GM23338 (cell line): ENCODE data around the gene CRYBG3. TPM values are rescaled to one million over a fixed set of nuclear protein-coding genes. Genes with fewer than 3 reads are reported as not detected.

ENCODE experiments used
- ATAC-seq: fragments of 200-7000 bp; cut with Tn5 transposase; 3 replicates; pipeline ENCODE4 v1.9.1; 2020
- DNase-seq: peaks from one replicate; pipeline ENCODE4 v3.0.0-alpha.2; 2015; ENCODE audit warnings: low spot score
- H2AFZ ChIP-seq: fragments of 200-600 bp; sonication (generic); 2 replicates; pipeline ENCODE4 v1.8.0; 2016; ENCODE audit warnings: antibody characterized with exemption, mild to moderate bottlenecking, moderate library complexity
- H3F3A ChIP-seq: fragments of 200-600 bp; sonication (generic); replicated peaks from 2 replicates; pipeline ENCODE4 v1.8.0; 2017; ENCODE audit warnings: antibody characterized with exemption, mixed run types, low read depth
- H3K27ac ChIP-seq: fragments of 200-600 bp; sonication (generic); 2 replicates; pipeline ENCODE4 v1.6.1; 2016; ENCODE audit warnings: low read depth
- H3K27me3 ChIP-seq: fragments of 200-600 bp; sonication (generic); 2 replicates; pipeline ENCODE4 v1.8.0; 2016; ENCODE audit warnings: mild to moderate bottlenecking, mixed run types, moderate library complexity; ENCODE audit not compliant: insufficient read depth
- H3K36me3 ChIP-seq: fragments of 200-600 bp; sonication (generic); 2 replicates; pipeline ENCODE4 v1.8.0; 2016; ENCODE audit warnings: mild to moderate bottlenecking; ENCODE audit not compliant: insufficient read depth
- H3K4me1 ChIP-seq: fragments of 200-600 bp; sonication (generic); 2 replicates; pipeline ENCODE4 v1.8.0; 2016; ENCODE audit warnings: mild to moderate bottlenecking, moderate library complexity; ENCODE audit not compliant: insufficient read depth
- H3K4me2 ChIP-seq: fragments of 200-600 bp; sonication (generic); 2 replicates; pipeline ENCODE4 v1.7.1; 2017; ENCODE audit warnings: mixed run types
- H3K4me3 ChIP-seq: fragments of 200-600 bp; sonication (generic); 2 replicates; pipeline ENCODE4 v1.6.1; 2016; ENCODE audit warnings: mixed run types
- H3K79me2 ChIP-seq: fragments of 200-600 bp; sonication (generic); replicated peaks from 2 replicates; pipeline ENCODE4 v1.8.0; 2017; ENCODE audit warnings: mild to moderate bottlenecking; ENCODE audit not compliant: insufficient read depth
- H3K9me2 ChIP-seq: fragments of 200-600 bp; sonication (generic); 2 replicates; pipeline ENCODE4 v1.8.0; 2017; ENCODE audit not compliant: insufficient read depth
- H4K20me1 ChIP-seq: fragments of 200-600 bp; sonication (generic); replicated peaks from 2 replicates; pipeline ENCODE4 v1.8.0; 2017; ENCODE audit warnings: mild to moderate bottlenecking; ENCODE audit not compliant: insufficient read depth
- H3K27ac Mint-ChIP-seq: 2 replicates; pipeline ENCODE4 v1.8.0; 2020; ENCODE audit warnings: inconsistent platforms, mild to moderate bottlenecking, moderate library complexity, mixed read lengths
- H3K27me3 Mint-ChIP-seq: 3 replicates; pipeline ENCODE4 v1.8.0; 2022; ENCODE audit warnings: low read depth, mild to moderate bottlenecking, moderate library complexity, mixed read lengths, inconsistent platforms; ENCODE audit not compliant: insufficient read depth, poor library complexity
- H3K36me3 Mint-ChIP-seq: 3 replicates; pipeline ENCODE4 v1.8.0; 2021; ENCODE audit warnings: low read depth, mild to moderate bottlenecking, inconsistent platforms, moderate library complexity, mixed read lengths
- H3K4me1 Mint-ChIP-seq: 3 replicates; pipeline ENCODE4 v1.8.0; 2020; ENCODE audit warnings: mild to moderate bottlenecking, inconsistent platforms, mixed read lengths
- H3K4me3 Mint-ChIP-seq: 3 replicates; pipeline ENCODE4 v1.8.0; 2021; ENCODE audit warnings: moderate library complexity, mild to moderate bottlenecking, inconsistent platforms, mixed read lengths
- H3K9me3 Mint-ChIP-seq: 3 replicates; pipeline ENCODE4 v1.8.0; 2020; ENCODE audit warnings: moderate library complexity, mild to moderate bottlenecking, inconsistent platforms, mixed read lengths
- CREB1 ChIP-seq: fragments of 250-450 bp; sonication (Bioruptor Pico); IDR thresholded peaks from 2 replicates; pipeline ENCODE4 v1.5.0; 2020; ENCODE audit warnings: low read depth, mild to moderate bottlenecking, moderate library complexity
- NANOG ChIP-seq: IDR thresholded peaks from 2 replicates; pipeline ENCODE4 v1.6.1; 2016; ENCODE audit warnings: antibody characterized with exemption, borderline replicate concordance
- STAT1 ChIP-seq: IDR thresholded peaks from one replicate; pipeline ENCODE4 v1.6.1; 2016; ENCODE audit warnings: antibody characterized with exemption; ENCODE audit not compliant: unreplicated experiment
- polyA plus RNA-seq: library from polyadenylated mRNA; unstranded; fragments of >200 nt; fragmentation: Nextera tagmentation; extraction: Ambion mirVana; gene quantifications from 2 replicates; pipeline ENCODE4 v1.2.1, GENCODE V29; 2016
- total RNA-seq: library from RNA; depleted of rRNA; stranded (reverse); fragments of >200 nt; shearing (Covaris generic); gene quantifications from 2 replicates; pipeline ENCODE4 v1.2.3, GENCODE V29; 2014
- TF ChIP-seq, protein P1 (sequence below), 2 experiments: fragments of 200-600 bp in 1 of 2; sonication (generic) in 1 of 2; conservative IDR thresholded peaks; 2 replicates each; pipeline versions ENCODE4 v1.5.1 to v1.6.1; 2016 to 2017; ENCODE audit warnings: antibody characterized with exemption in 2 of 2, low read depth in 2 of 2, mild to moderate bottlenecking in 2 of 2, moderate library complexity in 1 of 2
- TF ChIP-seq, protein P2 (sequence below): fragments of 250-450 bp; sonication (Bioruptor Pico); IDR thresholded peaks from 2 replicates; pipeline ENCODE4 v1.5.0; 2020; ENCODE audit warnings: mild to moderate bottlenecking, moderate library complexity

The CRYBG3 gene
- total and polyA plus RNA-seq, 2 experiments from 2014 or later = 2.3 to 8.9 TPM

- no peaks in the 10 kb centered on the region for H3K36me3 Mint-ChIP-seq
- H3K4me1 ChIP-seq = peaks cover 6% of the 10 kb centered on the region
- H2AFZ ChIP-seq = peak overlapping the region; percentile 29; the same call in 1 of the 2 replicates
- peak; percentile 40 for DNase-seq
- TF ChIP-seq, protein P1, sequence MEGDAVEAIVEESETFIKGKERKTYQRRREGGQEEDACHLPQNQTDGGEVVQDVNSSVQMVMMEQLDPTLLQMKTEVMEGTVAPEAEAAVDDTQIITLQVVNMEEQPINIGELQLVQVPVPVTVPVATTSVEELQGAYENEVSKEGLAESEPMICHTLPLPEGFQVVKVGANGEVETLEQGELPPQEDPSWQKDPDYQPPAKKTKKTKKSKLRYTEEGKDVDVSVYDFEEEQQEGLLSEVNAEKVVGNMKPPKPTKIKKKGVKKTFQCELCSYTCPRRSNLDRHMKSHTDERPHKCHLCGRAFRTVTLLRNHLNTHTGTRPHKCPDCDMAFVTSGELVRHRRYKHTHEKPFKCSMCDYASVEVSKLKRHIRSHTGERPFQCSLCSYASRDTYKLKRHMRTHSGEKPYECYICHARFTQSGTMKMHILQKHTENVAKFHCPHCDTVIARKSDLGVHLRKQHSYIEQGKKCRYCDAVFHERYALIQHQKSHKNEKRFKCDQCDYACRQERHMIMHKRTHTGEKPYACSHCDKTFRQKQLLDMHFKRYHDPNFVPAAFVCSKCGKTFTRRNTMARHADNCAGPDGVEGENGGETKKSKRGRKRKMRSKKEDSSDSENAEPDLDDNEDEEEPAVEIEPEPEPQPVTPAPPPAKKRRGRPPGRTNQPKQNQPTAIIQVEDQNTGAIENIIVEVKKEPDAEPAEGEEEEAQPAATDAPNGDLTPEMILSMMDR (conservative IDR thresholded peaks at IDR 0.05; ENCODE audit: low read depth in 2 of 2) = peak in 1 of 2 experiments; percentile 27; a peak in 1 of 4 replicates
- TF ChIP-seq, protein P2, sequence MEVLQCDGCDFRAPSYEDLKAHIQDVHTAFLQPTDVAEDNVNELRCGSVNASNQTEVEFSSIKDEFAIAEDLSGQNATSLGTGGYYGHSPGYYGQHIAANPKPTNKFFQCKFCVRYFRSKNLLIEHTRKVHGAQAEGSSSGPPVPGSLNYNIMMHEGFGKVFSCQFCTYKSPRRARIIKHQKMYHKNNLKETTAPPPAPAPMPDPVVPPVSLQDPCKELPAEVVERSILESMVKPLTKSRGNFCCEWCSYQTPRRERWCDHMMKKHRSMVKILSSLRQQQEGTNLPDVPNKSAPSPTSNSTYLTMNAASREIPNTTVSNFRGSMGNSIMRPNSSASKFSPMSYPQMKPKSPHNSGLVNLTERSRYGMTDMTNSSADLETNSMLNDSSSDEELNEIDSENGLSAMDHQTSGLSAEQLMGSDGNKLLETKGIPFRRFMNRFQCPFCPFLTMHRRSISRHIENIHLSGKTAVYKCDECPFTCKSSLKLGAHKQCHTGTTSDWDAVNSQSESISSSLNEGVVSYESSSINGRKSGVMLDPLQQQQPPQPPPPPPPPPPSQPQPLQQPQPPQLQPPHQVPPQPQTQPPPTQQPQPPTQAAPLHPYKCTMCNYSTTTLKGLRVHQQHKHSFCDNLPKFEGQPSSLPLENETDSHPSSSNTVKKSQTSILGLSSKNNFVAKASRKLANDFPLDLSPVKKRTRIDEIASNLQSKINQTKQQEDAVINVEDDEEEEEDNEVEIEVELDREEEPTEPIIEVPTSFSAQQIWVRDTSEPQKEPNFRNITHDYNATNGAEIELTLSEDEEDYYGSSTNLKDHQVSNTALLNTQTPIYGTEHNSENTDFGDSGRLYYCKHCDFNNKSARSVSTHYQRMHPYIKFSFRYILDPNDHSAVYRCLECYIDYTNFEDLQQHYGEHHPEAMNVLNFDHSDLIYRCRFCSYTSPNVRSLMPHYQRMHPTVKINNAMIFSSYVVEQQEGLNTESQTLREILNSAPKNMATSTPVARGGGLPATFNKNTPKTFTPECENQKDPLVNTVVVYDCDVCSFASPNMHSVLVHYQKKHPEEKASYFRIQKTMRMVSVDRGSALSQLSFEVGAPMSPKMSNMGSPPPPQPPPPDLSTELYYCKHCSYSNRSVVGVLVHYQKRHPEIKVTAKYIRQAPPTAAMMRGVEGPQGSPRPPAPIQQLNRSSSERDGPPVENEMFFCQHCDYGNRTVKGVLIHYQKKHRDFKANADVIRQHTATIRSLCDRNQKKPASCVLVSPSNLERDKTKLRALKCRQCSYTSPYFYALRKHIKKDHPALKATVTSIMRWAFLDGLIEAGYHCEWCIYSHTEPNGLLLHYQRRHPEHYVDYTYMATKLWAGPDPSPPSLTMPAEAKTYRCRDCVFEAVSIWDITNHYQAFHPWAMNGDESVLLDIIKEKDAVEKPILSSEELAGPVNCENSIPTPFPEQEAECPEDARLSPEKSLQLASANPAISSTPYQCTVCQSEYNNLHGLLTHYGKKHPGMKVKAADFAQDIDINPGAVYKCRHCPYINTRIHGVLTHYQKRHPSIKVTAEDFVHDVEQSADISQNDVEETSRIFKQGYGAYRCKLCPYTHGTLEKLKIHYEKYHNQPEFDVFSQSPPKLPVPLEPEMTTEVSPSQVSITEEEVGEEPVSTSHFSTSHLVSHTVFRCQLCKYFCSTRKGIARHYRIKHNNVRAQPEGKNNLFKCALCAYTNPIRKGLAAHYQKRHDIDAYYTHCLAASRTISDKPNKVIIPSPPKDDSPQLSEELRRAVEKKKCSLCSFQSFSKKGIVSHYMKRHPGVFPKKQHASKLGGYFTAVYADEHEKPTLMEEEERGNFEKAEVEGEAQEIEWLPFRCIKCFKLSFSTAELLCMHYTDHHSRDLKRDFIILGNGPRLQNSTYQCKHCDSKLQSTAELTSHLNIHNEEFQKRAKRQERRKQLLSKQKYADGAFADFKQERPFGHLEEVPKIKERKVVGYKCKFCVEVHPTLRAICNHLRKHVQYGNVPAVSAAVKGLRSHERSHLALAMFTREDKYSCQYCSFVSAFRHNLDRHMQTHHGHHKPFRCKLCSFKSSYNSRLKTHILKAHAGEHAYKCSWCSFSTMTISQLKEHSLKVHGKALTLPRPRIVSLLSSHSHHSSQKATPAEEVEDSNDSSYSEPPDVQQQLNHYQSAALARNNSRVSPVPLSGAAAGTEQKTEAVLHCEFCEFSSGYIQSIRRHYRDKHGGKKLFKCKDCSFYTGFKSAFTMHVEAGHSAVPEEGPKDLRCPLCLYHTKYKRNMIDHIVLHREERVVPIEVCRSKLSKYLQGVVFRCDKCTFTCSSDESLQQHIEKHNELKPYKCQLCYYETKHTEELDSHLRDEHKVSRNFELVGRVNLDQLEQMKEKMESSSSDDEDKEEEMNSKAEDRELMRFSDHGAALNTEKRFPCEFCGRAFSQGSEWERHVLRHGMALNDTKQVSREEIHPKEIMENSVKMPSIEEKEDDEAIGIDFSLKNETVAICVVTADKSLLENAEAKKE (CRISPR knock-in tag) = 0 out of 2 replicates have a peak, but pooled peaks have one; percentile 53
- TF ChIP-seq NANOG = no peak
- no peak overlapping the region for H3K27ac Mint-ChIP-seq
- H3K4me1 Mint-ChIP-seq = peaks cover 4% of the 10 kb centered on the region; the same call in 2 of the 3 replicates
- no peaks in the 10 kb centered on the region for H3K27me3 ChIP-seq
- no peaks in the 10 kb centered on the region for H3K79me2 ChIP-seq
- H3K27ac ChIP-seq = no peak overlapping the region
- no peaks in the 10 kb centered on the region for H3K9me3 Mint-ChIP-seq
- H3K4me3 ChIP-seq = no peak overlapping the region
- no peak overlapping the region for H3K4me2 ChIP-seq
- no peaks in the 10 kb centered on the region for H3K36me3 ChIP-seq
- no peaks in the 10 kb centered on the region for H4K20me1 ChIP-seq
- no peaks in the 10 kb centered on the region for H3K9me2 ChIP-seq
- H3K27me3 Mint-ChIP-seq = peaks cover 4% of the 10 kb centered on the region
- no peak overlapping the region for H3K4me3 Mint-ChIP-seq
- no peaks in the 10 kb centered on the region for H3F3A ChIP-seq
- peak; percentile 95 for ATAC-seq
Observed at GRCh38 chr3:97979610-97980009, 157.8 kb downstream of the CRYBG3 start.

DNA sequence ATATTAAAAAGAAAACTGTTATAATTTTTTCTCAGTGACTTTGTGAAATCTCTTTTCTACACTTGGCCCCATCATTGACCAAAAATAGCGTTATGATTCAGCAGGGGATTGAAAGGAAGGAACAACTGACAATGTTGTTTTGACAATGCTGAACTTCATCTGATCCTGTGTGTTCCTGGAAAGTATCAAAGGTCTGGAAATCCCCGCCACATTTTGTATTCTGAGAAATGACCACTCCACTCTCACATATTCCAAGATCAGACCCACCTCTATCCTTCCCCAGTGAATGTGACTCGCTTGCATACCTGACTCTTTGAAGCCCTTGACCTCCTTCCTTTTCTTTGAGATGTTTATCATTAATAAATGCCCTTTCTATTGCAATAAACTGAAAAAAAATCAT is 160.1 kb downstream of the CRYBG3 start:
- no peak for ATAC-seq
- no peaks in the 10 kb centered on the region for H3K9me3 Mint-ChIP-seq

More for the DNA sequence above, 160.1 kb downstream of the CRYBG3 start:
- Histone ChIP-seq H3K4me2 (no peak overlapping the region), H3K27ac (no peak overlapping the region), H3K79me2 (no peaks in the 10 kb centered on the region), H3K27me3 (no peaks in the 10 kb centered on the region), H3K4me3 (no peak overlapping the region), H3F3A (no peaks in the 10 kb centered on the region), H4K20me1 (no peaks in the 10 kb centered on the region), H2AFZ (no peak overlapping the region), H3K4me1 (peaks cover 6% of the 10 kb centered on the region), H3K9me2 (no peaks in the 10 kb centered on the region), H3K36me3 (no peaks in the 10 kb centered on the region)
- Mint-ChIP-seq H3K27ac (no peak overlapping the region; the same call in 1 of the 2 replicates), H3K27me3 (no peaks in the 10 kb centered on the region), H3K4me3 (no peak overlapping the region), H3K4me1 (peaks cover 4% of the 10 kb centered on the region; the same call in 2 of the 3 replicates), H3K36me3 (no peaks in the 10 kb centered on the region)
- TF ChIP-seq NANOG (no peak), CREB1 (no peak), STAT1 (no peak)
- no peak for DNase-seq
